ENCODE data around the gene SCYGR2. TPM values are rescaled to one million over a fixed set of nuclear protein-coding genes. Genes with fewer than 3 reads are reported as not detected.

SCYGR2 gene
- total RNA-seq, 4 donors from 2014 or later, result not detected

- Histone ChIP-seq H3K4me1 (no peaks in the 10 kb centered on the region), H3K36me3 (no peaks in the 10 kb centered on the region), H3K9me3 (no peaks in the 10 kb centered on the region), H3K4me3 (no peak overlapping the region), H3K27ac (no peak overlapping the region), H3K27me3 (no peaks in the 10 kb centered on the region)
- DNase-seq, result no peak
- intact Hi-C loops (cut with DNase I; ENCODE audit: low total_unique reads), result no loop called here
- no peak for TF ChIP-seq POLR2A (IDR thresholded peaks at IDR 0.05)
- no peak for TF ChIP-seq CTCF (IDR thresholded peaks at IDR 0.05)
Observed at GRCh38 chr2:227632827-227633226, 34.1 kb downstream of the SCYGR2 start.

GRCh38 chr2:227634201-227634600 lies 35.5 kb downstream of the SCYGR2 start:
- TF ChIP-seq CTCF (IDR thresholded peaks at IDR 0.05) (no peak), POLR2A (IDR thresholded peaks at IDR 0.05) (no peak)
- no peaks in the 10 kb centered on the region for H3K4me1 ChIP-seq
- intact Hi-C loops (cut with DNase I; ENCODE audit: low total_unique reads), result no loop called here
- DNase-seq, result no peak
- H3K9me3 ChIP-seq, result no peaks in the 10 kb centered on the region
- no peak overlapping the region for H3K27ac ChIP-seq
- H3K4me3 ChIP-seq, result no peak overlapping the region
- H3K27me3 ChIP-seq, result no peaks in the 10 kb centered on the region
- H3K36me3 ChIP-seq, result no peaks in the 10 kb centered on the region

- intact Hi-C loops (cut with DNase I; ENCODE audit: low total_unique reads), result no loop called here
- Histone ChIP-seq H3K27me3 (no peaks in the 10 kb centered on the region), H3K4me3 (no peak overlapping the region), H3K4me1 (no peaks in the 10 kb centered on the region), H3K36me3 (no peaks in the 10 kb centered on the region), H3K9me3 (no peaks in the 10 kb centered on the region), H3K27ac (no peak overlapping the region)
- no peak for DNase-seq
- TF ChIP-seq POLR2A (IDR thresholded peaks at IDR 0.05) (no peak), CTCF (IDR thresholded peaks at IDR 0.05) (no peak)
Observed at GRCh38 chr2:227642656-227643055, 44.0 kb downstream of the SCYGR2 start.

GRCh38 chr2:227643990-227644551 lies 45.4 kb downstream of the SCYGR2 start:
- no peaks in the 10 kb centered on the region for H3K36me3 ChIP-seq
- H3K4me1 ChIP-seq, result no peaks in the 10 kb centered on the region
- no peak for DNase-seq
- intact Hi-C loops (cut with DNase I; ENCODE audit: low total_unique reads), result no loop called here
- no peak overlapping the region for H3K27ac ChIP-seq
- TF ChIP-seq POLR2A (IDR thresholded peaks at IDR 0.05), result no peak
- TF ChIP-seq CTCF (IDR thresholded peaks at IDR 0.05), result no peak
- H3K4me3 ChIP-seq, result no peak overlapping the region
- H3K27me3 ChIP-seq, result no peaks in the 10 kb centered on the region
- no peaks in the 10 kb centered on the region for H3K9me3 ChIP-seq

Other genes with a start within 250 kb of the SCYGR2 start
- gene TM4SF20, start 219.6 kb upstream of the SCYGR2 start, total RNA-seq, result not detected
- not detected for gene SCYGR1, start 210.9 kb upstream of the SCYGR2 start, total RNA-seq
- 10 to 100 TPM; 17.6 to 60.4 (median 29.9) TPM for gene AGFG1, start 126.7 kb upstream of the SCYGR2 start, total RNA-seq
- not detected for gene SCYGR3, start 15.9 kb downstream of the SCYGR2 start, total RNA-seq
- not detected for gene SCYGR4, start 18.6 kb downstream of the SCYGR2 start, total RNA-seq
- not detected for gene SCYGR5, start 67.9 kb downstream of the SCYGR2 start, total RNA-seq
- gene SLC19A3, start 119.1 kb downstream of the SCYGR2 start, total RNA-seq, result 1 to 10 TPM in 2 of 4 donors, under 1 TPM in 2; 0.51 to 4.8 (median 1.5) TPM
- not detected for gene SCYGR6, start 125.9 kb downstream of the SCYGR2 start, total RNA-seq
- not detected for gene SCYGR7, start 129.4 kb downstream of the SCYGR2 start, total RNA-seq
- not detected for gene SCYGR8, start 147.0 kb downstream of the SCYGR2 start, total RNA-seq
- gene CCL20, start 214.9 kb downstream of the SCYGR2 start, total RNA-seq, result not detected

Data from uterus (tissue), 4 donors.